DMS114 treated with DMSO at 0.1 percent for 48 hours (cell line): ENCODE results near the gene NRM.
A peak's percentile ranks its signal among the peaks of the same experiment; 100 is the strongest.
"Not testable (repeated sequence)": the region's sequence is repeated elsewhere in the genome, so short reads cannot be mapped to it uniquely, and the experiment has no call there.

Source experiments
- DNase-seq: peaks from one replicate; lab custom pipeline; 2025; ENCODE audit not compliant: unreplicated experiment; lab: John Stamatoyannopoulos, UW

Gene NRM

DNA sequence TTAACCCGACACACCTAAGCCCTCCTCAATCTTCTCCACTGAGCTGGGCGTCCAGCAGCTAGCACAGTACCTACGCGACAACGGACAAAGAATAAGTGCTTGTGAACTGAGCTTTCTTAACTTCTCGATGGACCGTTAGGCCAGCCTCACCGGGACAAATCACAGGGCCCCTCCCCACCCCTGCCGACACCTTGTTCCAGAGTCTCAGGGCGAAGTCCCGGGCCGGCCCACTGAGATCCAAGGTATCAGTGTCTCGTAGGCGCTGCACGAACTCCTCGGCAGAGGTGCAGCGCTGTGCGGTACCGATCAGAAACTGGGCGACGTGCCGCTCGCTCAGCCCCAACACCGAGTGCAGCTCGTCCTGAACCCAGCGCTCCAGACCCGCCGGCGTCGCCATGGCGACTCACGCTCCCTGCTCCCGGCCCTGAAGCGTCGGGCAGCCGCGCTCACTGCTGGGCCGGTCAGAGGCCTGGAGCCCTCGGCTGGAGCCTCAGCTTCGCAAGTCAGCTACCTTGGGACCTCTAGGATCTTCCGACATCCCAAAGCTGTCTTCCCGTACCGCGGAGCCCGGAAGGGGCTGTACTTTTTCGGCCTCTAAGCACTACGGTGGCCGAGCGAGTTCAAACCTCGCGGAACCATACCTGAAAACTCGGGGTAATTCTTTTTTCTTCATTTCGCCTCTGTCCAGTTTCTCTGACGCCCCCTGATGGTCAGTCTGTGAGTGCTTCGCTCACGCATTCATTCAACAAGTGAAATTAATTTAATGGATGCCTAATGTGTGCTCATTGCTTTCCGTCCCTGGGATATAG, 18.1 kb downstream of the NRM start, which contains the start of gene DHX16:
TSS of gene DHX16 (minus strand) at position 562 of the 809 bp plus-strand sequence. CDS start at position 397, 165 bp downstream.
- DNase-seq, result peak; percentile 97

DNA sequence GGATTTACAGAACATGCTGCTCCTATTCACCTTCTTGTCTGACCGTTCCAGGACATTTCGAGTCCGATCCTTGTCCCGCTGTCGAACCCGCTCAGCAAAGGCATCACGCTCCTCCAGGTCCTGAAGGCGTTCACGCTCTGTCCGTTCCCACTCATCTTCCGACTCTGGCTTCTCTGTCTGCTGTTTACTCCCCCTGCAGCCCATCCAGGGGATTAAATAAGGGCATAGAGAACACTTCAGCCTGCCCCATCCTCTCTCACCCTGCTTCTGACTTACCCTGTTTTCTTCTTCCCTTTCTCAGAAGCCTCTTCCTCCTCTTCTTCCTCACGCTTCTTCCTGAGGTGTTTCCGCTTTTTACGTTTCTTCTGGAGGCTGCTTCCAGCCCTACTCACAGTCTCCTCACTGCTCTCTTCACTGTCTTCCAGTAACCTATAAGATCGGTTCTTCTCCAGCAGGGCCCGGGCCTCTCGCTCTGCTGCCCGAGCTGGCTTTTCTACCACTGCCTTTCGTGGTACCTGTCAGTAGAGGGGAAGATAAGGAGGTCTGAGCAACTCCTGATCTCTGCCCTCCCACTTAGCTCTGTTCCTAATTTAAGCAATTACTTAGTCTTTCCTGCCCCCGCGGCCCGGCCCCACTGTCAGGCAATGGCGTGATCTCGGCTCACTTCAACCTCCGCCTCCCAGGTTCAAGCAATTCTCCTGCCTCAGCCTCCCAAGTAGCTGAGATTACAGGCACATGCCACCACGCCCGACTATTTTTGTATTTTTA, 19.8 kb downstream of the NRM start:
- DNase-seq, result peak; percentile 45

DNA sequence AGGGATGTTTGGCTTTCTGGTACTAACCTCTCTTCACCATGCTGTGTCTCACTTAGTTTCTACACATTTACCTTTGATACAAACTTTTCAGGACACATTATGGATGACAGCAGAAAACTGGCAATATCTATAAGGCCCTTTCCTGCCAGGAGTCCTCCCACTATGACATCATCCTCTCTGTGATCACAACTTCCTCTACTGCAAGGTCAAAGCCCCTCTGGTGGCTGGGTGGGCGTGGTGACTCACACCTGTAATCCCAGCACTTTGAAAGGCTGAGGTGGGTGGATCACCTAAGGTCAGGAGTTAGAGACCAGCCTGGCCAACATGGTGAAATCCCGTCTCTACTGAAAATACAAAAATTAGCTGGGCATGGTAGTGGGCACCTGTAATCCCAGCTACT, 24.5 kb downstream of the NRM start:
- not testable (repeated sequence) for DNase-seq

DNA sequence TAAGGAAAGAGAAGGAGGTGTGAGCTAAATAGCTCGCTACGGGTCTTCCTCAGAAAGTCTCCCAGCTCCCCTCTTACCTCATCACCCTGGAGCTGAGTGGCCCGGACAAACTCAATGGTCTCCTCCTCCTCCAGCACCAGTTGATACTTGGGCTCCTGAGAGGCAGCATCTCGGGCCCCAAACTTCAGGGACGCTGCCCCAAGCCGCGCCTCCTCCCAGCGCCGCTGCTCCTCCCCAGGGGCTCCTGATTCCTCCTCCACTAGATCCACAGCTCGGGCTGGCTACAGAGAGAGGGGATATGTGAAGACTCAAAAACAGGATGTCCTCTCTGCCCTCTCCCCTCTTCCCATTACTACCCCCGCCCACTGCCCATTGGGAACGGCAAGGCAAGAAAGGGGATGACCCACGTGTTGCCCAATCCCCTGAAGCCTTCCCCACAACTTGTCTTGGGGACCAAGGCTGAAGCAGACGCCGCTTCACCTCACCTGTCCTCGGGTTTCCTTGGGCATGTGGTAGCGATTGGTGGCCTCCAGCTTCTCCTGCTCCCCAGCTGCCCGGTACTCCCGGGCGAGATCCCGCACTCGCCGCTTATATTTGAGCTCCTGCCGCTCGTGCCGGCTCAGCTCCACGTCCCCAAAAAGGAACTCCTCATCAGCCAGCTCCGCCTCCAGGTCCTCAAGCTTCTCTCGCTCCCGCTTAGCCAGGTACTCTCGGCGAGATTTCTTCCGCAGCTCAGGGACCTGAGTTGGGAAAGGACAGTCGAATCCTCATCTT, 25.6 kb downstream of the NRM start:
- no peak for DNase-seq

DNA sequence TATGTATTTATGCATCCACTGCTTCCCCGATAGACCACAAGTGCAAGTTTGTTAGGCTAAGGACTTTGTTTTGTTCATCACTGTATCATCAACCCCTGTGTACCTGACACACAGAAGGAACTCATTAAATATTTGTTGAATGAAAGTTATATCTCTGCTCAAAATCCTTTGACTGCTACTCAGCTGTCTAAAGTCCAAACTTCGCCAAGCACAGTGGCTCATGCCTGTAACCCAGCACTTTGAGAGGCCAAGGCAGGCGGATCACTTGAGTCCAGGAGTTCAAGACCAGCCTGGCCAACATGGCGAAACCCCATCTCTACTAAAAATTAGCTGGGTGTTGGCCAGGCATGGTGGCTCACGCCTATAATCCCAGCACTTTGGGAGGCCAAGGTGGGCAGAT, 32.9 kb downstream of the NRM start:
- DNase-seq, result not testable (repeated sequence)

DNA sequence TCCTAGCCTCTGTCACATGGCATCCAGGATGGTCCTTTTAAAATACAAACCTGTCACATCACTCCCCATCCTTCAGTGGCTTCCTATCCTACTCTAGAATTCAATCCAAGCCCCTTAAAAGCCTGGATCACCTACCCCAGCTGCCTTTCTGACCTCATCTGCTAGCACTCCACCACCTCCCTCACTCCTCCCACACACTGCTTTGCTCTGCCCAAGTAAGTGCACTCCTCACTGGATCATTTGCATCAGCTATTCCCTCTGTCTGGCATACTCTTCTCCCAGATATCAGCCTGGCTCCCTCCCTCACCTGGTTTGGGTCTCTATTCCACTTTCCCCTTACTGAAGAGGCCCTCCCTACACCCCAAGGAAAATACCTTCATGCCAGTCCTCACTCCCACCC, 33.3 kb downstream of the NRM start:
- DNase-seq, result no peak

DNA sequence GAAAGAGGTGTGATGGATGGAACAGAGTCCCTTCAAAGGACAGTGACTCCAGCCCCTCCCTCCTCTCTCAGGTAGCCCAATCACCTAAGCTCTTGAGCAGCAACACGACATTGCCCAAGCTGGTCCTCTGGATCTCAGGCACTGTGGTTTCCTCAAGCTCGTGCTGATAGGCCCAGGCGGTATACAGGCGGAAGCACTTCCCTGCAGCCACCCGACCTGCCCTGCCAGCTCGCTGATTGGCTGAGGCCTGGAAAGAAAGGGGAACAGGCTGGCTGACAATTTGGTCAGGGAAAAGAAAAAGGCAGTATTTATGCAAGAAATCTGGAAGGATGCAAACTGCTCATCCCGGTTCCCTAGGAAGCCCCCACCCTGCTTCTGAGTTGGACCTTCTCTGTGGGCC, 34.3 kb downstream of the NRM start:
- DNase-seq, result no peak

DNA sequence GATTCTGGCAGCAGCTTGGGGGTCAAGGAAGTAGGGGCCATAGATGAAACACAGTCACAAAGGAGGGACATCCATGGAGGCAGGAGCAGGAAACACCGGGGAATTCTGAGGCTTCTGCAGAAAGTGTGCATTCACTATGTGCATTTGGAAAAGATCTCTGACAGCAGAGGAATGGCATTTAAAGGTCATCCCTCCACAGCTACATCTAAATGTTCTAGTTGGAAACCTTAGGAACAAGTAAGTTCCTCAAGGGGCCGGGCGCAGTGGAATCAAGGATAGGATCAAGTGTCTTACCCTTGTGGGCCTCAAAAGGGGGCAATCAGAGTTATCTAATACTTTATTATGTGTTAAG, 35.1 kb downstream of the NRM start:
- DNase-seq, result no peak

DNA sequence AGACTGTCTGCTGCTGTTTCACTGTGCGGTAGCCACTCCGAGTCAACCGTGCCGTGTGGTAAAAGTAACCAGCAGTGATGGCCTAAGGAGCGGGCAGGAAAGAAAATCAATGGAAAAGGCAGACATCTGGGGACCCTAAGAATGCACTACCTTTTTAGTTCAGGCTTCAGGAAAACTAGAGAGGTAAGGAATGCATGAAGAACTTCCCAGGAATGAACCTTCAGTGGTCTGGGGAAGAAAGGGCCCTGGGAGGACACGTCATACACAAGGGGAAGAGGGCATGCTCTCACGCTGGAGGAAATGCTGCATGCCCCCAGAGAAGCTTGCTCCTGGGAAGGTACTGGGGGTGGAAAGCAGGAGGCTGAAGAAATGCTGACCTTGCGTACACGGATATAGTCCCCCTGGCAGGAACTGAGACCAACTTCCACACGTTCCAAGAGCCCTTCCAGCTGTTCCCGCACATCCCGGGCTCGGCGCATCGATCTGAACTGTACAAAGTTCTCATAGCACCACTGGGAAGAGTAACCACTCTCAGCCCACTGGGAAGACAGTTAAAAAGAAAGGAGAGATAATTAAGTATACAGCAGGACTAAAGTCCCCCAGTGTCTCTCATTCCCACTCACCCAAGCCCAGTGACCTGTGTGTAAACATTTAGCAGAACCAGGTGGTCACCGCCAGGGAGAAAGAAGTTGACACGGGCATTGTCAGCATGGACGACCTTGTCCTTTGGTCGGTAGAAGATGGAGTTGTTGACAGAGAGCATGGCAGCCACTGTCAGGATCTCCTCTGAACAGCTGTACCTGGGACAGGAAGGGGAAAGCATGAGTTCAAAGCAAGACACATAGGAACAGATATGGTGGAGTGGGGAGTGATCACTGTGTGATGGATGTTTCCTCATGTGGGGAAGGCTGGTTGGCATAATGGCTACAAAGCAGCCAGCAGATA, 35.7 kb downstream of the NRM start:
- DNase-seq, result no peak

DNA sequence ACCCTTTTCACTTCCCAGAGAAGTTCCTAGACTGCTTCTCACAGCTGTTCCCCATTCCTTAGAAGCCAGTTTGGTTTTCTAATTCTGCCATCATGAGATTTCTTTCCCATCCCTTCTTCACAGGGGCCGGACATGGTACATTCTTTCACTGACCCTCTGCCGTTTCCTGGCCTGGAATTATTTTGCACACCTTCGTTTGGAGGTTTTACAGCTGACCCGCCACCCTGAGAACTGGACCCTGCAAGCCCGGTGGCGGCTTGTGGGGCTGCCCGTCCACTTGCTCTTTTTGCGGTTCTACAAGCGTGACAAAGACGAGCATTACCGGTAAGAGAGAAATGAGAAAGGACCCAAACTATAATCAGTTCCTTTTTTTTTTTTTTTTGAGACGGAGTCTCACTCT, 39.6 kb downstream of the NRM start:
- no peak for DNase-seq

DNA sequence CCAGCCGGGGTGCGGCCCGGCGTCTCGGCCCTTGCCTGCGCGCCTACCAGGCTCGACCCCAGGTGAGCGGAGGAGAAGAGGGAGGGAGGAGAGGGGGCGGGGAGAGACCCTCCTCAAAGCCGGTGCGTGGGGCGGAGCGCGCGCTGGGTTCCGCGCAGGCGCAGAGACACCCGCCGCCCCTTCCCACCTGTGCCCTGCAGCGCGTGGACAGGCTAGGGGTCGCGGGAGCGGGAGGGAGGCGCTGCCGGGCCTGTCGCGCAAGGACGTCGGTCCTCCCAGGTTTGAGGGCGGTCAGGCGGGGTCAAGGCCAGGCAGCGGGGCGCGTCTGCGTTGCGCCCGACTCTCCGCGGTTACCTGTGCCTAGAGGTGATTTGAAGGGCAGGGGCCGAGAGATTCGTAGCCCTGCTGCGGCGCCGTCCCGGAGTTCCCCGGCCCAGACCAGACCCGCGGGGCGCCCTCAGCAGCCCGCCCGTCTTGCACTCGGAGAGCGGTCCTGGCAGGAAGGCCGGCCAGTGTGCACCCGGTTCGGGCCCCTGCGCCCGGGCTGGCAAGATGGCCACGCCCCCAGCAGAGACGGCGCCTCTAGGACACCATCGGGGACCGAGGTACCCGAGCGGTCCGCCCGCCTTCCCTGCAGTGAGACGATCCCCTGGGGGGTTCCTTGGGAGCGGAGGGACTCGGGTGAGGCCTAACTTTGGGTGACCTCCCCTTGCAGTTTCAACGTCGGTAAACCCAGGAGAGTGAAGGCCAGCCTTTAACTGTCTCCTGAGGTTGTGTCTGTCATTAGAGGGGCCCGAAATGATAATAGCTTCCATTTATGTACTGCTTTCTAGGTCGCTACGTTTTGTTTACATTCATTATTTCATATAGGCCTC, 43.3 kb downstream of the NRM start:
- peak; percentile 28 for DNase-seq

DNA sequence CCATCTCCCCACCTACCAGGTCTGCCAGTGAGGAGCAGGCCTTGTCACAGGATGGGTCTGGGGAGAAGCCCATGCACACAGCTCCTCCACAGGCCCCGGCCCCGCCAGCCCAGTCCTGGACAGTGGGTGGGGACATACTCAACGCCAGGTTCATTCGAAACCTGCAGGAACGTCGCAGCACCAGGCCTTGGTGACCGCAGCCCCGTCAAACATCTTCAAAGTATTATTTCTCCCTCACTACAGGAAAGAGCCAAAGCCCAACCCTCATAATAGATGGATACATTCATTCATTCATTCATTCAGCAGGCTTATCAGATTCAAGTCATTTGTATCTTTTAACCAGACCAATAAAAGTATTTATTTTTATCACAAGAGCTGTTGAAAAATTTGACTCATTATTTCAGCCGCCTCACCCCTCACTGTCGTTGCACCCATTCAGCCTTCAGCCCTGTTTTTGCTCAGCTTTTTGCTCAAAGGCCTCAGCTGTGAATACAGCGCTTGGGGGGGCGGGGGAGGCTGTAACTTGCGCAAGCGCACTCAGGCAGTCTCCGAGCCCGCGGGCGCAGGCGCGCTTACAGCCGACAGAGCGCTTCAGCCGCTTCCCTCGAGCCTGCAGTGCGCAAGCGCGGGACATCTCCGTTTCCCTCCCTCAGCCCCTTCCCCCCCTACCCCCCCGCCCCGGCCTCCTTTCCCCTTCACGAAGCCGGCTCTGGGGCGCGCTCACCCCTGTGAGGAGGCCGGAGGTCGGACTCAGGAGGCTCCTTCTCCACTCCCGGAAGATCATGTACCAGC, 44.1 kb downstream of the NRM start, which contains the start of gene C6orf136:
TSS of gene C6orf136 (plus strand) at position 684 of the 792 bp plus-strand sequence. CDS start at position 783, 99 bp downstream.
- peak; percentile 88 for DNase-seq

DNA sequence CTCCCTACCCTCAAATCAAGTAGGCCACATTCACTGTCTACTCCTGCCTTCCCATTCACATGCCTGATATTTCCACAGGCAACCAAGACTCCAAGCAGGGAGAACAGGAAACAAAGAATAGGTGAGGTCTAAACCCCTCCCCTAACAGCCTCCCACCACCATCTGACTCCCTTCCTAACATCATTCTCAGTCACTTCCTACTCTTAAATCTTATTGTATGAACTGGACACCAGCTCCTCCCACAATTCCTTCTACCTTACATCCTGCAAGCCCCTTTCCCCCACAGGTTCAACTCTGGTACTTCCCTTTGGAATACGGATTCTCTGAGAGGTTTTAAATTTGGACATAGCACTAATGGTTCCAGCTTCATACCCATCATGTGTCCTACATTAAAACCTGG, 44.8 kb downstream of the NRM start:
- DNase-seq, result no peak

DNA sequence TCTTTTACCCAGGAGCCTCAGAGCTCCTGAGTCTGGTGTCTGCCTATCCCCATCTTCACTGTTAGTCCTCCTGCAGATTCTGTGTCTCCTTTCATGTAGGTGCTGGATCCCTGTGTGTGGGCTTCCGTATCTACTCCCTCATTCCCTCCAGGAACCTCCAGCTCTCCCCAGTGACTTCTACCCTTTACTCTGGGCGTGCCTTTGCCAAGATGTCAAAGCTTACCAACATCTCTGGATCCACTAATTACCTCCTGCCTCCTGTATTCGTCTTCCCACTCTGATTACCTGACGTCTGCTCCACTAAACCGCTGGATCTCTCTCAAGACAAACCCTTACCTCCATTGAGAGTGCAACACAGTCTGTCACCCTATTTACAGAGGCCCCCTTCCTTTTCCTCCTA, 46.0 kb downstream of the NRM start:
- no peak for DNase-seq

DNA sequence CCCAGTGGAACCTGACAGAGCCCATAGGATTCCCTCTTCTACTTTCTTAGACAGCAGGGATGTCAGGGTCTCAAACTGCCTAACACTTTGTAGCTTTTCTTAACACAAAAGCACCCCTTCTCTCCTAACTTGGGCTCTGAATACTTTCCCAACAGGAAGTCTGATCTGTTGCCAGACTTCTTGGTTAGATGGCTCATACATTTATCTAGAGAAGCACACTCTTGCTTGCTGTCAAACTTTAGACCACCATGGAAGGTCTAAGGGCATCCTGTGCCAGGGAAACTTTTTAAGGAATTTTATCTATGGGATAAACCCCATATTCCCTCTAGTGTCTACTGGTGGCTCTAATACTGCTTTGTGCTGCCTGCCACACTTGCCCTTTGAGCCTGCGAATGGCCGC, 47.1 kb downstream of the NRM start:
- DNase-seq, result no peak

DNA sequence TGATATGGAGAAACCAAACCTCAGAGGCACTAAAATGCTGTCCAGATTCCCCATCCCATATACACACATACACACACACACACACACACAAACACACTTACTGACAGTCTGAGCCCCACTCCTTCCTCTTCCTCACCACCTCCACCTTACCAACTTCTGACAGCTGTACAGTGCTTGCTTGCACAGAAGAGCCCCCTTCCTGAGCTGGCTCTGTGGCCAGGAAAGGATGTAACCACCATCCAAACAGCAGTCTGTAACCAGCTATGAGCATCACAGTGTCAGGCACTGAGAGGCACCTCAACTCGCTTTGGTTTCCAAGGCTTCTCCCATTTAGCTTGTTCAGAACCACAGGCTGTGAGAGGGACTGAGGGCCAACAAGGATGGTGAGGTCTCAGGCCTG, 49.7 kb downstream of the NRM start:
- DNase-seq, result no peak

DNA sequence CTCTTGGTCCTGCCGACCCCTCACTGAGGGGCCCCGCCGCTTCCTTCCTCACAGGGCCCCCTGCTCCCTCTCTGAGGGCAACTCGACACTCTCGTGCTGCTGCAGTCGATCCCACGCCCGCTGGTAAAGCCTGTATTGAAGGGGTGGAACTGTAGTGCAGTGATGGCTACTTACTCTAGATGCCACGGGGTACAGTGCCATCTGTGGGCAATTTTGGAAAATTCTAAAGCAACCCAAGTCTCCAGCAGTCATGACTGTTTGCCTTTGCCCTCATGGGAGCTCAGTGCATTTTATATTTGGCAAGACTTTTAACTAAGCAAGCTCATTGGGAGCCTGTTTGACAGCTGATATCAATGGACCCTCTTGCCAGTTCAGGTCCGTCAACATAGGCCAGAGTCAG, 50.3 kb downstream of the NRM start:
- DNase-seq, result no peak
